BE2C (cell line): ENCODE results near the gene PCDH9.

Experiments
- DNase-seq: peaks from one replicate; pipeline ENCODE4 v3.0.0-alpha.2; 2020
- H3K27me3 ChIP-seq: fragments of 250-450 bp; sonication (Bioruptor Pico); 2 replicates; pipeline ENCODE4 v1.5.1; 2020; ENCODE audit warnings: mild to moderate bottlenecking
- H3K36me3 ChIP-seq: fragments of 250-450 bp; sonication (Bioruptor Pico); 2 replicates; pipeline ENCODE4 v1.5.1; 2020; ENCODE audit warnings: mild to moderate bottlenecking
- H3K4me1 ChIP-seq: fragments of 250-450 bp; sonication (Bioruptor Pico); 2 replicates; pipeline ENCODE4 v1.5.1; 2020
- H3K4me3 ChIP-seq: 2 replicates; pipeline ENCODE4 v1.5.1; 2011; ENCODE audit warnings: low read depth, low read length
- H3K9me3 ChIP-seq: fragments of 250-450 bp; sonication (Bioruptor Pico); 2 replicates; pipeline ENCODE4 v1.5.1; 2020
- TF ChIP-seq, protein P1 (sequence below): IDR thresholded peaks from 2 replicates; pipeline ENCODE4 v1.5.1; 2012; ENCODE audit warnings: mild to moderate bottlenecking, low read depth, low read length

PCDH9 gene

DNA sequence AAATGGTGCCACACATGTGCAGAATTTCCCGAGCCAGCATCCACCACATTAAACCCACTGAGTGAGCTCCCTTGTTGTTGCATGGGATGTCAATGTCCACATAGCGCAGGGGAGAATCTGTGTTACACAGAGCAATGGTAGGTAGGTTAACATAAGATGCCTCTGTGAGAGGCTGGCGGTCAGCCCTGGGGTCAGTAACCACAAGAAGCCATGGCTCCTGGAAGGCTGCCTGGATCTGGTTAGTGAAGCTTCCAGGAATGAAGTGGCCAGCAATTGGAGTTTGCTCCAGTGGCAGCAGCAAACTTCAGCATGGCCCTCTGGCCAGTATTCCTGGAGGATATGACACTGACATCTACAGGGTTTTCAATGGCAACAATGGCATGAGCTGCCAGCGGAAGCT lies 37.0 kb upstream of the PCDH9 start:
- no peak for DNase-seq
- TF ChIP-seq, protein P1, sequence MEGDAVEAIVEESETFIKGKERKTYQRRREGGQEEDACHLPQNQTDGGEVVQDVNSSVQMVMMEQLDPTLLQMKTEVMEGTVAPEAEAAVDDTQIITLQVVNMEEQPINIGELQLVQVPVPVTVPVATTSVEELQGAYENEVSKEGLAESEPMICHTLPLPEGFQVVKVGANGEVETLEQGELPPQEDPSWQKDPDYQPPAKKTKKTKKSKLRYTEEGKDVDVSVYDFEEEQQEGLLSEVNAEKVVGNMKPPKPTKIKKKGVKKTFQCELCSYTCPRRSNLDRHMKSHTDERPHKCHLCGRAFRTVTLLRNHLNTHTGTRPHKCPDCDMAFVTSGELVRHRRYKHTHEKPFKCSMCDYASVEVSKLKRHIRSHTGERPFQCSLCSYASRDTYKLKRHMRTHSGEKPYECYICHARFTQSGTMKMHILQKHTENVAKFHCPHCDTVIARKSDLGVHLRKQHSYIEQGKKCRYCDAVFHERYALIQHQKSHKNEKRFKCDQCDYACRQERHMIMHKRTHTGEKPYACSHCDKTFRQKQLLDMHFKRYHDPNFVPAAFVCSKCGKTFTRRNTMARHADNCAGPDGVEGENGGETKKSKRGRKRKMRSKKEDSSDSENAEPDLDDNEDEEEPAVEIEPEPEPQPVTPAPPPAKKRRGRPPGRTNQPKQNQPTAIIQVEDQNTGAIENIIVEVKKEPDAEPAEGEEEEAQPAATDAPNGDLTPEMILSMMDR = no peak

DNA sequence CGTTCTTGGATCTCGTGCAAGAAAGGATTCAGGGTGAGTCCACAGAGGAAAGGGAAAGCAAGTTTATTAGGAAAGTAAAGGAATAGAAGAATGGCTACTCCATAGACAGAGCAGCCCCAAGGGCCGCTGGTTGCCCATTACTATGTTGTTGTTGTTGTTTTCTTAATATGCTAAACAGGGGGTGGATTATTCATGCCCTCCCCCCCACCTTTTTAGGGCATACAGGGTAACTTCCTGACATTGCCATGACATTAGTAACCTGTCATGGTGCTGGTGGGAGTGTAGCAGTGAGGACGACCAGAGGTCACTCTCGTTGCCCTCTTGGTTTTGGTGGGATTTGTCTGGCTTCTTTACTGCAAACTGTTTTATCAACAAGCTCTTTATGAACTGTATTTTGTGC lies 29.1 kb upstream of the PCDH9 start:
- TF ChIP-seq, protein P1 = no peak
- Histone ChIP-seq H3K4me1 (no peaks in the 10 kb centered on the region), H3K9me3 (no peaks in the 10 kb centered on the region), H3K4me3 (no peak overlapping the region), H3K36me3 (no peaks in the 10 kb centered on the region), H3K27me3 (no peaks in the 10 kb centered on the region)
- DNase-seq = no peak

More for the DNA sequence above, 37.0 kb upstream of the PCDH9 start:
- no peaks in the 10 kb centered on the region for H3K27me3 ChIP-seq
- no peaks in the 10 kb centered on the region for H3K36me3 ChIP-seq
- H3K9me3 ChIP-seq = no peaks in the 10 kb centered on the region
- H3K4me3 ChIP-seq = no peak overlapping the region
- H3K4me1 ChIP-seq = no peaks in the 10 kb centered on the region

DNA sequence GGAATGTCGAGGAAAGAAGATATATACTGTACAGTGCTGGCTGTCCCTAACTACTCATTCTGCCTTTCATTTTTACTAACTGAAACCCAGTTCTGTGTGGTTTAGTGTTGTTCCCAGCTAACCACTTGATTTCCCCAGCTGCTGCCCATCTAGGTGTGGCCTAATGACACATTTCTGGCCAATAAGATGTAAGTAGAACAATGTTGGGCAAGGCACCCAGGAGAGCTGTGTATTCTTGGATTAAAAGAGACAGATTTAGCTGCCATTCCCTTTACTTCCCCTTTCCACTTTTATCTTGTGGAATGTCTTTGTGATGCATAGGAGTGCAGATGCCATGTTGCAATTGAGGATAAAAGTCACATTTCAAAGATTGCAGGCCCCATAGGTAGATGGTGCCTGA lies 28.3 kb upstream of the PCDH9 start:
- no peak for DNase-seq
- Histone ChIP-seq H3K36me3 (no peaks in the 10 kb centered on the region), H3K27me3 (no peaks in the 10 kb centered on the region), H3K4me1 (no peaks in the 10 kb centered on the region), H3K9me3 (no peaks in the 10 kb centered on the region), H3K4me3 (no peak overlapping the region)
- TF ChIP-seq, protein P1 = no peak

DNA sequence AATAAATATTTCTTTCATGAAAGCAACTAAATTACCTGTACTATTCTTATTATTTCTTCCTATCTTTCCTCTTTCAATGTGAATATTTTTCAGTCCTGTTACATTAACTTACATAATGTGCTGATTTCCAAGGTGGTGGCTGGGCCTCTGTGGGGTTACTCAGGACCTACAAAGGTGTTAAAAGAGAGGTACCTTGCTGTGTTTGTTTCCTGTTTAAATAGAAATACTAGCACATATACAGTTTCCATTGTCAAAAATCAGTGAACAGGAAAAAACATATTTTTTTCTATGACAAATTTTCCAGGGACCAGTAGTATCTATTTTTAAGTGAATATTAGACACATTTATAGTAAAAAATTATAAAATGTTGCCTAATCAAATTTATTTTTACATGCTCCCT lies 8.7 kb upstream of the PCDH9 start:
- TF ChIP-seq, protein P1 = no peak
- no peaks in the 10 kb centered on the region for H3K36me3 ChIP-seq
- no peaks in the 10 kb centered on the region for H3K9me3 ChIP-seq
- no peak for DNase-seq
- H3K4me3 ChIP-seq = no peak overlapping the region
- H3K4me1 ChIP-seq = peaks cover 14% of the 10 kb centered on the region
- H3K27me3 ChIP-seq = no peaks in the 10 kb centered on the region

DNA sequence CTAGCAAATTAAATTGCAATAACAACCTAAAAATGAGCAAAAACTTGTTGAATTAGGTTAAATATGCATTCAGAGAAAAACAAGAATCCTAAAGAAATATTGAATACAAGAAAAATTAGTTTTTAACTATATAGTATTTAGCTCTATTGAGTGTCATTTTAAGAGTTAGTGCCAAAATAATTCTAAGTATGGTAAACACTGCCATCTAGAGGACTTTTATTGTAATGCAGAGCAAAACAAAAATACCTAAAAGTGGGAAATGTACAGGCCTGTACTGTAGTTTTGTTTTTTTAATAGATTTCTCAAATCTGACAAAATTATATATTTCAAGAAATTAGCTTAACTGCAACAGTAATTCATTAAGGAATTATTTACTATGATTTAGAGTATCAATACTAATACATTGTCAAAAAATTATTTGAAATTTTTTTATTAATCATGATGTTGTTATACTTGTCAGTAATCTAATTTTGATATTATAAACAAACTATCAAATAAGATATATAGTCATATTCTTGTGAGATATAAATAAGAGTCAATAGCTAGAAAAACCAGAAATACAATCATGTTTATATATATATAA lies 8.2 kb upstream of the PCDH9 start:
- TF ChIP-seq, protein P1 = peak; percentile 50; the same call in 1 of the 2 replicates
- Histone ChIP-seq H3K27me3 (no peaks in the 10 kb centered on the region), H3K4me1 (peaks cover 15% of the 10 kb centered on the region), H3K36me3 (no peaks in the 10 kb centered on the region), H3K4me3 (no peak overlapping the region), H3K9me3 (no peaks in the 10 kb centered on the region)
- no peak for DNase-seq

DNA sequence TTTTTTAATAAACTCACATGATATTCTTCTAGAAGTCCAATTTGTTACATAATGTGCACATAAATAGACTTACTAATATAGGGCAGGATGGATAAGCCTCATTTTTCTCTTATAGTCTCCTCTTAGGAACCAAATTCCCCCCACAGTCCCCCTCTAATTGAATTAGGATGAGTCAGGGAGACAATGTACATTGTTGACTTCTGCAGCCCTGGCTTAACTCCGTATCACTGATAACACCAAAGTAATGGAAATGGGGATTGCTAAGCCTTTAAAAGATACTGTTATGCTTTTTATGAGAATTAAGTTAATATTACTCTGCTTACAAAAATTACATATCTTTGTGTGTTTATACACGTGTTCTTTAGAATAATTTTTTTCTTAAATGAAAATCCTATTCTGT lies 5.1 kb upstream of the PCDH9 start:
- peak overlapping the region; percentile 23; the same call in 1 of the 2 replicates for H3K4me3 ChIP-seq
- H3K36me3 ChIP-seq = no peaks in the 10 kb centered on the region
- H3K4me1 ChIP-seq = peaks cover 17% of the 10 kb centered on the region
- H3K9me3 ChIP-seq = no peaks in the 10 kb centered on the region
- peak; percentile 62 for DNase-seq
- no peaks in the 10 kb centered on the region for H3K27me3 ChIP-seq
- TF ChIP-seq, protein P1 = no peak
